ENCODE data around the gene CERT1. TPM values are rescaled to one million over a fixed set of nuclear protein-coding genes. Genes with fewer than 3 reads are reported as not detected.

The CERT1 gene
- total and polyA plus RNA-seq, 9 of the 15 experiments (the other 6 are each of a cell fraction or from before 2014, with no cell fraction given), result 3.4 to 24.7 (median 9.8) TPM

- Histone ChIP-seq H3K36me3 (ENCODE audit: control insufficient read depth, insufficient read depth, low read length) (peaks cover 93% of the 10 kb centered on the region), H3K79me2 (ENCODE audit: control insufficient read depth, insufficient read depth, low read length) (peaks cover 23% of the 10 kb centered on the region), H2AFZ (ENCODE audit: low read depth, low read length) (no peak overlapping the region), H3K27me3 (ENCODE audit: control insufficient read depth in 2 of 2, insufficient read depth in 2 of 2, low read length in 2 of 2) (no peaks in the 10 kb centered on the region), H4K20me1 (replicated peaks; ENCODE audit: control insufficient read depth, insufficient read depth, low read length) (no peaks in the 10 kb centered on the region; the same call in 1 of the 2 replicates), H3K9me3 (replicated peaks; ENCODE audit: control insufficient read depth, insufficient read depth, low read depth, low read length) (no peaks in the 10 kb centered on the region), H3K9ac (ENCODE audit: insufficient read depth in 1 of 2, low read depth in 2 of 2, low read length in 2 of 2) (no peak overlapping the region), H3K27ac (ENCODE audit: extremely low read depth, low read depth, low read length) (no peak overlapping the region), H3K4me2 (ENCODE audit: insufficient read depth, low read length) (no peak overlapping the region), H3K9me1 (ENCODE audit: control insufficient read depth, insufficient read depth, low read length) (peaks cover 3% of the 10 kb centered on the region), H3K4me3 (no peak overlapping the region), H3K4me1 (replicated peaks in 1 of 2; ENCODE audit: control insufficient read depth in 2 of 2, insufficient read depth in 2 of 2, low read length in 2 of 2) (no peaks in the 10 kb centered on the region)
- no peak for TF ChIP-seq TCF7L2 (IDR thresholded peaks at IDR 0.05; ENCODE audit: low read depth, low read length)
- no peak for TF ChIP-seq NFATC3 (IDR thresholded peaks at IDR 0.05)
- no peak for TF ChIP-seq ZFX (CRISPR knock-in tag; IDR thresholded peaks at IDR 0.05)
- TF ChIP-seq POLR2B (IDR thresholded peaks at IDR 0.05; ENCODE audit: low read depth, partially characterized antibody), result no peak
- no peak for TF ChIP-seq ZMIZ1 (IDR thresholded peaks at IDR 0.05; ENCODE audit: low read depth in 2 of 2, low read length in 2 of 2)
- TF ChIP-seq KDM4B (IDR thresholded peaks at IDR 0.05; ENCODE audit: borderline replicate concordance in 2 of 2, low read depth in 1 of 2), result no peak
- TF ChIP-seq FIP1L1 (IDR thresholded peaks at IDR 0.05; ENCODE audit: low read depth, low read length, poor library complexity, severe bottlenecking), result no peak
- no peak for TF ChIP-seq ZBTB43 (CRISPR knock-in tag; IDR thresholded peaks at IDR 0.05)
- TF ChIP-seq ZNF445 (CRISPR knock-in tag; IDR thresholded peaks at IDR 0.05; ENCODE audit: low read depth), result no peak
- 92% methylated on average over 2 of the region's 2 CpGs for WGBS (ENCODE audit: insufficient coverage, low coverage, missing lambda C conversion rate)
- DNase-seq (ENCODE audit: extremely low read depth in 1 of 4, low spot score in 3 of 4) (no peak), FAIRE-seq (no peak), ATAC-seq (no peak)
- ChIA-PET POLR2A (interaction anchor here (0.9 to 1.3 kb wide), 2 partner anchors 11 to 13 kb away, joined by 3 to 4 read pairs; no protein-coding TSS in a partner anchor), CTCF (ENCODE audit: low intra/inter-chr PET ratio) (no interaction called here)
- no TSS peak for BruUV-seq (replicated peaks)
- in situ Hi-C loops (cut with MboI), result no loop called here
- intact Hi-C loops (cut with micrococcal nuclease), result no loop called here
Measured at GRCh38 chr5:75349663-75350062, 161.8 kb downstream of the CERT1 start.
